ENCODE results near the gene HNRNPM. TPM values are rescaled to one million over a fixed set of nuclear protein-coding genes. Genes with fewer than 3 reads are reported as not detected.

The HNRNPM gene
- total RNA-seq, 1 experiment from 2014 or later, result 298 TPM

- H3K36me3 ChIP-seq (ENCODE audit: control insufficient read depth in 1 of 2, insufficient read depth in 2 of 2, low read length in 2 of 2), result peaks cover 38 to 58% of the 10 kb centered on the region in 2 experiments
- H3K9me2 ChIP-seq (ENCODE audit: insufficient read depth), result no peaks in the 10 kb centered on the region
- H3K9me3 ChIP-seq (ENCODE audit: control insufficient read depth in 1 of 2, insufficient read depth in 1 of 2, low read depth in 1 of 2, low read length in 2 of 2), result no peaks in the 10 kb centered on the region
- POLR2A ChIA-PET, result no interaction called here
- no peak overlapping the region for H3K9ac ChIP-seq (ENCODE audit: low read length)
- peaks cover 71% of the 10 kb centered on the region for H4K20me1 ChIP-seq (ENCODE audit: insufficient read depth)
- DNase-seq (ENCODE audit: low read depth, low spot score), result no peak
- RAD21 ChIA-PET (ENCODE audit: low non-redundant PET in 1 of 2, low total read pairs in 2 of 2, uncharacterized antibody in 2 of 2, unreplicated experiment in 2 of 2), result no interaction called here
- H3K4me2 ChIP-seq (ENCODE audit: low read length), result no peak overlapping the region
- H3K27ac ChIP-seq (ENCODE audit: low read depth, low read length), result no peak overlapping the region
- no peak overlapping the region for H3K4me3 ChIP-seq (replicated peaks in 1 of 2; ENCODE audit: low read depth in 1 of 2, low read length in 2 of 2)
- H3K4me1 ChIP-seq (ENCODE audit: control insufficient read depth in 1 of 2, insufficient read depth in 2 of 2, low read length in 2 of 2), result peaks cover 10 to 23% of the 10 kb centered on the region in 2 experiments
- intact Hi-C loops (cut with micrococcal nuclease), result no loop called here
- ATAC-seq, result no peak
- CTCF ChIA-PET, result no interaction called here
- no peaks in the 10 kb centered on the region for H3K27me3 ChIP-seq (ENCODE audit: insufficient read depth, low read length)
- BruUV-seq (replicated peaks), result no TSS peak
- H3K79me2 ChIP-seq (ENCODE audit: insufficient read depth, low read length), result peaks cover 100% of the 10 kb centered on the region
- TF ChIP-seq JUND (IDR thresholded peaks at IDR 0.05) (no peak), POLR2A (IDR thresholded peaks at IDR 0.05; ENCODE audit: borderline replicate concordance, extremely low read depth, insufficient read depth, insufficient read length) (no peak), TCF7L2 (IDR thresholded peaks at IDR 0.05; ENCODE audit: borderline replicate concordance, extremely low read depth, insufficient read depth, insufficient read length) (no peak), EZH2 (IDR thresholded peaks at IDR 0.05) (no peak), ZNF274 (IDR thresholded peaks at IDR 0.05; ENCODE audit: low read depth, low read length) (no peak), ATF3 (IDR thresholded peaks at IDR 0.05) (no peak), POLR2AphosphoS5 (IDR thresholded peaks at IDR 0.05; ENCODE audit: low read depth, low read length) (no peak), CBX3 (IDR thresholded peaks at IDR 0.05; ENCODE audit: low read depth) (no peak), SP1 (IDR thresholded peaks at IDR 0.05; ENCODE audit: low read depth) (no peak), RAD21 (IDR thresholded peaks at IDR 0.05; ENCODE audit: low read depth) (no peak), SIN3A (IDR thresholded peaks at IDR 0.05; ENCODE audit: low read depth) (no peak), EZH2phosphoT487 (IDR thresholded peaks at IDR 0.05; ENCODE audit: borderline replicate concordance) (no peak), REST (IDR thresholded peaks at IDR 0.05; ENCODE audit: low read depth) (no peak)
- H2AFZ ChIP-seq (ENCODE audit: low read depth, low read length, poor library complexity, severe bottlenecking), result no peak overlapping the region
These were observed 17.1 kb downstream of the HNRNPM start for GRCh38 chr19:8461891-8462290.

Measured in HCT116 (cell line).